ENCODE data around the gene ZCCHC7. TPM values are rescaled to one million over a fixed set of nuclear protein-coding genes. Genes with fewer than 3 reads are reported as not detected.
"Not testable (repeated sequence)": the region's sequence is repeated elsewhere in the genome, so short reads cannot be mapped to it uniquely, and the experiment has no call there.

The ZCCHC7 gene
- total RNA-seq, 1 experiment from 2014 or later: 14.7 TPM

DNA sequence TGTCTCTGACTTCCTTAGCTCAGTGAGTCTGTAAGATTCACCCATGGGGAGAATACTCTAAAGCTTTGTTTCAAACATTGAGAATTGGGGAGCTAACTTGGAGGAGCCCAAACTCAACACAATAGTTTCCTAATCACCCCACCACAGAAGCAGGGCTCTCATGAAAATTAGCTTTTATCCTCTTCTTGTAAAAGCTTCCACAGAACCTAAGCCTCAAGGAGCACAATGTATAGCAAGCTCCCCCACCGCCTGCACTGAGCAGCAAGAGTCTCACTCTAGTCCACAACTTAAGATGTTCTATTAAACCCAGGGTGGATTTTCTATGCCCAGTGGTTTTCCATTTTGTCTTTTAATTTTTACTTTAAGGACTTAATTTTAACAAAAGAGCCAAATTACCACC, 253.2 kb downstream of the ZCCHC7 start:
- no peak for DNase-seq (ENCODE audit: low read depth)

DNA sequence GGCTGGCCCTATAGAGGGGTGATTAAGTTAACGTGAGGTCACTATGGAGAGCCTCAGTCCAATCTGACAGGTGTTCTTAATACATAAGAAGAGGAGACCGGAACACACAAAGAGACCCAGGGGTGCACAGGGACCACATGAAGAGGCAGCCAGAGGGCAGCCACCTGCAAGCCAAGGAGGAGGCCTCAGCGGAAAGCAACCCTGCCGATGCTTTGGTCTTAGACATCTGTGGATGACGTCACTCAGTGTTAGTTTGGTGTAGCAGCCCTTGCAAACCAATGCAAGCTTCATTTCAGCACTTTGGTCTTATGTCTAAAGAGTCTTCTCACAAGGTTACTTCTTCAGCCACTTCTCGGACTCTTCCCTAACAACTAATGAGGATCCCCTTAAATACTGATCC, 254.5 kb downstream of the ZCCHC7 start:
- no peak for DNase-seq (ENCODE audit: low read depth)

DNA sequence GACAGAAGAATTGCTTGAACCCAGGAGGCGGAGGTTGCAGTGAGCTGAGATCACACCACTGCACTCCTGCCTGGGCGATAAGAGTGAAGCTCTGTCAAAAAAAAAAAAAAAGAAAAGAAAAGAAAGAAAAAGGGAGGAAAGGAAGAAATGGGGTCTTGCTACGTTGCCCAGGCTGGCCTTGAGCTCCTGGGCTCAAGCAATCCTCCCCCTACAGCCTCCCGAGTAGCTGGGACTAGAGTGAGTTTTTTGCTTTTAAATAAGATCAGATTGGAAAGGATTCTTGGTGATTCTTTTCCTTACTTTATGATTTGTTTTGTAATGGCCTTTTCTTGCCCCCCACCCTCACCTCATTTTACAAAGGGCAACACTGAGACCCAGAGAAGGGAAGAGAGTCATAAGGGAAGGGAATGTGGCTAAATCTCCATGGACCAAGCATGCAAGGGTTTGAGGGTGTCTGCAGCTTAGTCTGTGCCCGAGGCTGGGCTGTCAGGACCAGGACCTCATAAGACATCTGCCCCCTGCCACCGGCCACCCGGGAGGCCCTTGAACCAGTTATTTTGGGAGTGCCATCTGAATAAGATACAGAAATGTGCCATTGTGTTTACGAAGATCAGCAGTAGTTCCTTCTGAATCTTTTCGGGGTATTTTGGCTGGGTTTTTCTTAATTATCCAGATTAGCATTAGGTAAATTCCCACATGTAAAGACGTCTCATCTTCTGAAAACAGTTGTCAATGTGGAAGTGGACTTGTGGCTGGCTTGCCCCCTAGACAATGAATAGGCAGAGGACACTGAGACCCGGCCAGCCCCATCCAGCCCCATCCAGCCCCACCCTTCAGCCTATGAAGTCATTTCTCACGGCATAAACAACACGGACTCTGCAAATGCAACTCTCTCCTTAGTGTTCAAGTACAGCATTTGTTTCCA, 257.6 kb downstream of the ZCCHC7 start:
- no peak for DNase-seq (ENCODE audit: low read depth)

DNA sequence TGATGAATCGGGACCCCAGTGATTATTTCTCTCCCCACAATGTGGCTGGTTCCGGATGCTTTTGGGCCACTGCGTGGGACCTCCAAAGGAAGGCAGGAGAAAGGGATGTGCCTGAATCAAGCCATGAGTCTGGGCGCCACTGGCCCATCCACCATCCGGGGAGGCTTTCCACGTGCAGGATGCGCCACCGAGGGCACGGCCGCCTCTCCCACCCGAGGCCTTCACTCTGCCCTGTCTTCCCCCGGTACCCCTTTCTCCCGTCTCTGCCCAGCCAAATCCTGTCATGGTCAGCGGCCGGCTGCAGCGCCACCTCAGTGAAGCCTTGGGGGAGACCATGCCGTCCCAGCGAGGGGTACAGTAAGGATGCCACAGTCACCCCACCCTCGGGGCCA, 258.2 kb downstream of the ZCCHC7 start:
- no peak for DNase-seq (ENCODE audit: low read depth)

DNA sequence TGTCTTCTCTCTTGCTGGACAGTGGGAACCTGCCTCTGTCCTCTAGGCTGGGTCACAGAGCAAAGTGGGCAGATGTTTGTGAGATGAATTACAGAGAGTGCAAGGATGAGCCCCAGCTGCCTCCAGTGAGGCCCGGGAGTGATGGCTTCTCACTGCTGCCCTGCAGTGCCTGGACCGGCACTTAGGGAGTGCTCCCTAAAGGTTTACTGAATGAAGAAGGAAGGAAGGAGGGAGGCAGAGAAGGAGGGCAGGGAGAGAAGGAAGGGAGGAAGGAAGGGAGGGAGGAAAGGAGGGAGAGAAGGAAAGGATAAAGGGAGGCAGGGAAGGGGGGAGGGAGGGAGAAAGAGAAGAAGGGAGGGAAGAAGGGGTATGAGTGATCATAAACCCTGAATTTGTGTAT, 259.5 kb downstream of the ZCCHC7 start:
- no peak for DNase-seq (ENCODE audit: low read depth)

DNA sequence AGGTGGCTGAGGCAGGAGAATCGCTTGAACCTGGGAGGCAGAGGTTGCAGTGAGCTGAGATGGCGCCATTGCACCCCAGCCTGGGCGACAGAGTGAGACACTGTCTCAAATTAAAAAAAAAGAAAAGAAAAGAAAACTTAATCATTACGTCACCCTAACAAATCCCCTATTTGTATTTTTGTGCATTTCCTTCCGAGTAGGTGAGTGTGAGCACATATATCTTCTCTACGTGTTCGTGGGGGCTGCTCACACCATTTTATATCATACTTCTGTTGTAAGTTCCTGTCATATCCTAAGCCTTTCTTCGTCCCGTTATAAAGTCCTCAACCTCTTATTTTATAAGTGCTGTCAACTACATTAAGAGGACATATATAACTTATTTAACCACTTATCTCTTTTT, 260.2 kb downstream of the ZCCHC7 start:
- DNase-seq (ENCODE audit: low read depth): no peak

DNA sequence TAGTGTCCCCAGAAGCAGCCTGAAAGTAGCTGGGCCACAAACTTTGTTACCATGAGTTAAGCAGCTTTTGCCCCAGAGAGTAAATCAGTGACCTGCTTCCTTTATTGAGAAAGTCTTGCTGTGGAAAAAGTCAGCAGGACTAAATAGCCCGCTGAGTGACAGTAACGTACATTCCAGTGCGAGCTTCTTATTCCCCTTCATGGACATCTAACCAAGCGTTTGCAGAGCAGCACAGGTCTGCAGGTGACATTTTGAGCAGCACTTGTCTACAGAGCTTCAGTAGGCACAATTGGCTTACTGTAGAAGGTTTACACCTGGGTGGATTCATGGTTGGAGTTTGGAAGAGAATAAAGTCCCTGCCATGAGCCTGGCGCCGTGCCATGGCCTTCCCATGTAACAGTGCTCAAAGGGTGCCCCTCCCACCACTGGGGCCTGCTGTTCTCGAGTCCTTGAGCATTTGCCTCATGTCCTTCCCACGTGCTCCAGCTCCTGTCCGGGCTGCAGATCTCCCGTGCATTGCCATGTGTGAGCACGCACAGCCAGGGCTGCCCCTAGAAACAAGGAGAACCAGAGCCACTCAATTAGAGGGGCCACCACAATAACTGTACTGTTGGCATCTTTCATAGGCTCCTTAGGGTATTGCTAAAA, 260.8 kb downstream of the ZCCHC7 start:
- DNase-seq (ENCODE audit: low read depth): no peak

DNA sequence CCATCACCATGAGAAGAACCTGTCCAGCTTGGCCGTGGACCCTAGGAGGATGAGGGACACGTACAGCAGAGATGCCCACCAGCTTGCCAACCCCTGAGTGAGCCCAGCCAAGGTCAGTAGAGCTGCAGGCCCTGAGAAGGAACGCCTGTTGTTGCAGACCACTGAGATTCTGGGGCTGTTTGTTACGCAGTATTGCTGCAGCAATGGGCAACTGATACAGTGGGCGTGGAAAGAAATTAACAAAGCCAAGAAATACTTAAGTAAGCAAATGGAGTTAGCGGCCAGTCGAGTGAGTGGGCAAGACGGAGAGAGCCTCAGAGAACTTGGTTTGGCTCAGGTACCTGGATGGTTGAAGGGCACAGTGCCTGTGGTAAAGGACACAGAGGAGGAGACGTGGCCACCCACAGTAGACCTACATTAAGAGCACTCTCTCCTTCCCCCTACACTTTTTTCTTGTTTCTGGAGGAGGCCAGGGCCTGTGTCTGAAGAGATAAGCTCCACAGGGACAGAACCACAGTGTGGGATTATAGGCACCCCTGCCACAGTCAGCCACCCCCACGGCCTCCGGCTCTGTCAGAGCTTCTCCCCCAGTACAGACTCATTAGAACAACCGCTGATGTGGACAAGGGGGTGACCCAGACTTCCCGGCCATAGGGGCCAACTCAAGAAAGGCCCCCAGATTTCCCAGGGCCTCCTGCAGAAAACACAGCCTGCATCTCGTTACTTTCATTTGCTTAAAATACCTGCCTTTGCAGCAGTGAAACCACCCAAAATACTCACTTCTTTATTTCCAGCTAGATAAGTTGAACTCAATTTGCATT, 262.0 kb downstream of the ZCCHC7 start:
- no peak for DNase-seq (ENCODE audit: low read depth)

DNA sequence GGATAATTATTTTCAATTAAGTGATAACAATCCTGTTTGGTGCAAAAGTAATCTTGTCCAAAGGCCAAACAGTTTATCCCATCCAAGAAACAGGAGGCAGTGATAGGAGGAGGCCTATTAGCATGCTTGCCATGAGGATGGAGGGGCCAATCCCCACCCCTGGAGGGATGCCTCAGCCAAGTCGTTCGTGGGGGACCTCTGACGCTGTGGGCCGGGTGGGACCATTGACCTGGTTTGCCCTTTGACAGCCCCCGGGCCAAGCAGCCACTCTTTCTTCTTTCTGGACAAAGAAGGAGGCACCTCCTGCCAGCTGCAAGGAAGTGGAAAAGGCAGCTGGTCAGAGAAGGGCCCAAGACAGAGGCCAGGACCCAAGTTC, 262.6 kb downstream of the ZCCHC7 start:
- no peak for DNase-seq (ENCODE audit: low read depth)

DNA sequence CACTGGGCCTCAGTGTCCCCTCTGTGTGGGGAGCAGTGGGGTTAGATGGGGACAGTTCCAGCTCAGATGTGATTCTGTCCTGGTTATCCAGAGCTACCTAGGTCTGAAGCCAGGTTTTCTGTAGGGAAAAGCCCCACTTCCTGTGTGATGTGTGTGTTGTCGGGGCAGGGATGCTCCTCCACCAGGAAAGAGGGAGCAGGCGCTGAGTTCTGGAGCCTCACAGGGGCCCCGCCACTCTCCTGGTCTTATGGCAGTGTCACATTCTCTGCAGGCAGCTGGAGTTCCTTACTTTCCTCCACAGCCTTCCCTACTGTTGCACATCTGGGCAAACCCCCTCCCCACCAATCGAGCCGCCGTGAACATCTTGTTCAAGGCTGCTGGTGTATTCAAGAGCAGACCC, 263.0 kb downstream of the ZCCHC7 start:
- DNase-seq (ENCODE audit: low read depth): no peak

DNA sequence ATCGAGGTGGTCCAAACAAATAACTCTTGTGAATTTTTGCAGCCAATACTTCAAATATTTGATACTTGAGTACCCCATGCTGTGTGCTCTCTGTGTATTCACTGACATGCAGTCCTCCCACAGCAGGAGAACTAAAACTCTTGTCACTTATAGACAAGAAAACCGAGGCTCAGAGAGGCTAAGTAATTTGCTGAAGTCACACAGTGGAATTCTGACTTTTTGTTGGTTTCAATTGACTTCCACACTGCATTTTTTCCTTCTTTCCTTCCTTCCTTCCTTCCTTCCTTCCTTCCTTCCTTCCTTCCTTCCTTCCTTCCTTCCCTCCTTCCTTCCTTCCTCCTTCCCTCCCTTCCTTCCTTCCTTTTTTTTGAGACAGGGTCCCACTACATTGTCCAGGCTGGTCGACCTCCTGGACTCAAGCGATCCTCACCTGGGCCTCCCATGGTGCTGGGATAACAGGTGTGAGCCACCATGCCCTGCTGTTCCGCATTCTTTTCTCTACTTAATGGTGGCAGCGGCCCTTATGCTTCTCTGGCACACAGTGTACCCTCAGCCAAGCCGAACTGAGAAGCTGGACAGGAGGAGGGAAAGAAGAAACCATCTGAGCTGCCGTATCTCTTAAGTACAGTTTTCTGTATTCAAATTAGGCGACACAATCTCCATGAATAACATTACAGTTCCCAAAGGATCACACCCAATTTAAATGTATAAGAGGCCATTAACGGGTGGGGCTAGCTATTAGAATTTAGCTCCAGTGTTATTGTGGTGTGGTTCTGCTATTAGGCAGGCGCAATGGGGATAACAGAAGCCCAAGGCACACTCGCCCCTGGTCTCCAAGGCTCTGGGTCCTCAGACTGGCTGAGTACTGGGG, 263.7 kb downstream of the ZCCHC7 start:
- DNase-seq (ENCODE audit: low read depth): no peak

DNA sequence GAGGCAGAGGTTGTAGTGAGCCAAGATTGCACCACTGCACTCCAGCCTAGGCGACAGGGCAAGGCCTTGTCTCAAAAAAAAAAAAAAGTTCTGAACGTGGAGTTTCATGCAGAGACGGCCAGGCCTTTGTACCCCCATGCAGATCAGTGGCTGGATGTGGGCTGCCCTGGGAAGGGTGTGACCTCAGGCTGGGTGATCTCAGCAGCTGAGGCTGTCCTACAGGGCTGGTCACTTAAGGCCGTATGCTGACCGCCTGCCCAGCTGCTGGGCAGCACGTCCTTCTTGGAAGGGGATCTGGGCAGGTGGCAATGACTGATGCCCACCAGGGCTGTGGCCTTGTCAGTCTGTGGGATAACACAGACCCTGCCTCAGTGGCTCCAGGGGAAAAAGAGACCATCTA, 264.9 kb downstream of the ZCCHC7 start:
- DNase-seq (ENCODE audit: low read depth): no peak

DNA sequence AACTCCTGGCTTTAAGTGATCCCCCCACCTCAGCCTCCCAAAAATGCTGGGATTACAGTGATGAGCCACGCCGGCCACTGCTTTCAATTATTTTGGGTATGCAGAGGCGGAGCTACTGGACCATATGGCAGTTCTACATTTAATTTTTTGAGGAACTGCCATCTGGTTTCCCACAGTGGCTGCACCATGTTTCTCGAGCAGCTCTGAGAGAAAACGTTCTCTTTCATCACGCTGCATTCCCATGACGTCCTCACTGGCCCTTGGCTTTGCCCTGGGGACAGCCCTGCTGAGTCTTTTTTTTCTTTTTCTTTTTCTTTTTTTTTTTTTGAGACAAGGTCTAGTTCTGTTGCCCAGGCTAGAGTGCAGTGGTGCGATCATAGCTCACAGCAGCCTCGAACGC, 266.6 kb downstream of the ZCCHC7 start:
- no peak for DNase-seq (ENCODE audit: low read depth)

DNA sequence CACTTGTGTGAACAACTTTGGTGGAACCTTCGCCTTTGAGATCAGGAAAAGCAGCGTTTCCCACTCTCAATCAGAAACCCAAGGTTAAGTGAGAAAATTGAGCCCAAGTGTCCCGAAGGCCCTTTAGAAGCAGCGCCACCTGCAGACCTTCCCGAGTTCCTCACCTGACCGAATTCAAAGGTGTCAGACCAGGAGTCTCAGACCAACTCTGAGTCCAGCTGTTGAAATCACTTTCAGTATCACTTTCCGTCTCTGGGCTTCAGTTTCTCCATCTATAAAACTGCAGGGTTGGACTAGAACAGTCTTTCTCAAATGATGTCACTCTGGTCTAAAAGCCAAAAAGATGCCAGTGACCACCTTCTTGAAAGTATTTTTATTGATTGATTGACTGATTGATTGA, 270.4 kb downstream of the ZCCHC7 start:
- no peak for DNase-seq (ENCODE audit: low read depth)

DNA sequence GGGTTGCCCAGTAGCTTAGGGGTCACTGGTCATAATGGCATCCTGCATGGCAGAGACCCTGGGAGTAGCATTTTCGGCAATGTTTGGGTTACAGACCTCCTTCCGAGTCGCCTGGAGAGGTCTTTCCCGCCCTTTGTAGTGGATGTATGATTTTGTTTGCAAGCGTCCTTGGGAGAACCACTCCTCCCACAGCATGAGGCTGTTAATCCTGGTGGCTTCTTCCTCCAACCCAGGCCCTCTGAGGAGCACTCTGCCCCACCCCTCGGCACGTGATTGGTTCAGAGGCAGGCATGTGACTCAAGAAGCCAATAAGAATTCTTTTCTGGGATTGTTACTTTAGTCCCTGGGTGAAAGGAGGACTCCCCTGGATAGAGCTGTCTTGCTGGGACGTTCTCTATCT, 271.9 kb downstream of the ZCCHC7 start:
- DNase-seq (ENCODE audit: low read depth): peak; percentile 14

DNA sequence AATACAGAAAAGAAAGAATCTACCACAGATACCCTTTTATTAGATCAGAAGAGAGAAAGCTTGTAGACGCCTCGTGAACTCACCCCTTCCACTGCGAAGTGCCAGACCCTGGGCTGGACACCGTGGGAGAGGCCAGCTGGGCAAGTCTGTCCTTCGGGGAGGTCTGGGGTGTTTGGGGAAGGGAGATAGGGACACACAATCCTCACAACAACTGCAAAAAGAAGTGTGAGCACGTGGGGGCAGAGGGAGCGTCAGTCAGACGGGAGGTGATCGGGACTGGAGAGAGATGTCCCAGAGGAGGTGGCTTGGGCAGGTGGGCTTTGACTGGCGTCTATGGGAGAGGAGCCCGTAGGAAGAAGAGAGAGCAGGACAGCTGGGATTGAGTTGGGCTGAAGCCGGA, 274.9 kb downstream of the ZCCHC7 start:
- DNase-seq (ENCODE audit: low read depth): no peak

DNA sequence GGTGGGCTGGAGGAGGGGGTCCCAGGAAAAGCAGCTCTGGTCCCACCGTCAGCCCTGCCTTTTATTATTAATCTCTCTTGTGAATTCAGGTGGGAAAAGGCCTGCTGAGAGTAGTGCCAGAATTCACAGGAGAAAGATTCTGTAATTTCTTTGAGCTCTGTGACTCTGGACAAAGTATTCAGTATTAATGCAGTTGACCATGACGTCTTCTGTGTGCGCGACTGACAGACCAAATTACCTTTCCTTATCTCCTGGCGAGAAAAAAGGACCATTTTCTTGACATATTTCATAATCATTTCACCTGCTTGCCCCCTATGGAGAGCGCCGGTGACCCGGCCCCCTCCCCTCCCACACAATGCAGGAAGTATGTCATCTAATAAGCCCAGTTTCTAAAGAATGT, 275.3 kb downstream of the ZCCHC7 start:
- DNase-seq (ENCODE audit: low read depth): no peak

DNA sequence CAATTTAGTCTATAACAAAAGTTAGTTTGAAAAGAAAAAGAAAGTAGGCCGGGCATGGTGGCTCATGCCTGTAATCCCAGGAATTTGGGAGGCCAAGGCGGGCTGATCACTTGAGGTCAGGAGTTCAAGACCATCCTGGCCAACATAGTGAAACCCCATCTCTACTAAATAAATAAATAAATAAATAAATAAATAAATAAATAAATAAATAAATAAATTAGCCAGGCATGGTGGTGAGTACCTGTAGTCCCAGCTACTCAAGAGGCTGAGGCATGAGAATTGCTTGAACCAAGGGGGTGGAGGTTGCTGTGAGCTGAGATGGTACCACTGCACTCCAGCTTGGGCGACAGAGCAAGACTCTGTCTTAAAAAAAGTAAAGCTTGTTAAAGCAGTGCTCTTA, 277.6 kb downstream of the ZCCHC7 start:
- not testable (repeated sequence) for DNase-seq (ENCODE audit: low read depth)

DNA sequence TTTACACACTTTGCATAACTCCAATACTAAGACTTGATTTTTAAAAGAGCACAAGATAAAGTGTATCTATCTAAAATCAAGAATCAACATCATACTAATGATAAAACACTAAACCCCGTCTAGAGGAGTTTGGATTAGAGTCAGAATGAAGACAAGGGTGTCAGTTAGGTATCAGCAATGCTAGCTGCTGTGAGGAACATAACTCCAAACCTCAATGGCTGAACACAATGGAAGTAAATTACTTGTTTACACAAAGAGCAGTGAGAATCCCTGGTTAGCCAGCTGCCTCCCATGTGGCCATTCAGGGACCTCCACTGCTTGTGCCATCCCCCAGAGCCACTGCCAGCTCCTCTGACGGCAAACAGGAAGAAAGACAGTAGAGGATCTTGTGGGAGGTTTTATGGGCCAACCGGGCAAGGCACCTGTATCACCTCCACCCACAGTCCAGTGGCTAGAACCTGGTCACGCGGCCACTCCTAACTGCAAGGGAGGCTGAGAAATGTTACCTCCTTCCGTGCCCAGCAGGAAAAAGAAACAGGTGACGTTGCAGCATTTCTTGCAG, 278.2 kb downstream of the ZCCHC7 start:
- no peak for DNase-seq (ENCODE audit: low read depth)

DNA sequence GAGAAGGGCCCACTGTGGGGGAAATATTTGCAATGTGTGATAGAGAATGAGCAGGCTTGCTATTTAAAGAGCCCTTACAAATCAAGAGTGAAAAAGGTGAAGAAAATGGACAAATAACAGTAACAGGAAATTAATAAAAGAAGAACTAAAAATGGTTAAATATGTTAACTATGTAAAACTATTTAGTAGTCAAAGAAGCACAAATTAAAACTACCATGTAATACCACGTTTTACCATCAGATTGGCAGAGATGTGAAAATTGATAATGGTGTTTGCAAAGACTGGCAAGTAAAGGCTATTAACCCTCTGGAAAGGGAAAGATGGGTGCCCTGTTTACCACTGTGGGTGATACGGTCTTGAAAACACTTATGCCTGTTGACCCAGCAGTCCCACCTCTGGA, 279.0 kb downstream of the ZCCHC7 start:
- no peak for DNase-seq (ENCODE audit: low read depth)

DNA sequence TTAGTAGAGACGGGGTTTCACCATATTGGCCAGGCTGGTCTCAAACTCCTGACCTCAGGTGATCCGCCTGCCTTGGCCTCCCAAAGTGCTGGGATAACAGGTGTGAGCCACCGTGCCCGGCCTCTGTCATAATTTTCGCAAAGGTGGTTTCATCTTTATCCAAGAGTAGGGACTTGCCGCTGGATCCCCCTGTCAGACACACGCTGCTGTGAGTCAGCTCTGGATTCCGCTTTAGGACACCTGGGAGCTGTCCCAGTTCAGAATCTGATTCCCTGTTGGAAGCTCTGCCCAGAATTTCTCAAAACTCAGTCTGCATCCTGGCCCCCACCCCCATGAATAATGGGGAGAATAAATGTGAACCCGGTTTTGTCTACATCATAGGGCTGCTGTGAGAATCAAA, 284.2 kb downstream of the ZCCHC7 start:
- DNase-seq (ENCODE audit: low read depth): no peak

Data from RPMI7951 (cell line).